ENCODE results near the gene RNF126.
A peak's percentile ranks its signal among the peaks of the same experiment; 100 is the strongest.

Gene RNF126

GRCh38 chr19:644363-644762 lies 18.7 kb downstream of the RNF126 start:
- TF ChIP-seq CTCF (IDR thresholded peaks at IDR 0.05): no peak
- DNase-seq (ENCODE audit: low spot score): no peak
- H3K4me3 ChIP-seq: no peak overlapping the region
- H3K27ac ChIP-seq: no peak overlapping the region

GRCh38 chr19:643736-644135 lies 19.3 kb downstream of the RNF126 start:
- Histone ChIP-seq H3K4me3 (no peak overlapping the region), H3K27ac (no peak overlapping the region)
- no peak for DNase-seq (ENCODE audit: low spot score)
- TF ChIP-seq CTCF (IDR thresholded peaks at IDR 0.05): no peak

- no peak for DNase-seq (ENCODE audit: low spot score)
- no peak for TF ChIP-seq CTCF (IDR thresholded peaks at IDR 0.05)
- Histone ChIP-seq H3K27ac (no peak overlapping the region), H3K4me3 (no peak overlapping the region)
Observed at GRCh38 chr19:642767-643727, 20.0 kb downstream of the RNF126 start.

- Histone ChIP-seq H3K27ac (no peak overlapping the region), H3K4me3 (no peak overlapping the region)
- DNase-seq (ENCODE audit: low spot score): no peak
- no peak for TF ChIP-seq CTCF (IDR thresholded peaks at IDR 0.05)
Observed at GRCh38 chr19:641702-642101, 21.3 kb downstream of the RNF126 start.

GRCh38 chr19:640606-641189 lies 22.3 kb downstream of the RNF126 start:
- TF ChIP-seq CTCF (IDR thresholded peaks at IDR 0.05): no peak
- Histone ChIP-seq H3K27ac (peak overlapping the region in 1 of 2 donors; percentile 2), H3K4me3 (peak overlapping the region; percentile 75)
- no peak for DNase-seq (ENCODE audit: low spot score)

GRCh38 chr19:640161-640558 lies 22.9 kb downstream of the RNF126 start:
- DNase-seq (ENCODE audit: low spot score): no peak
- Histone ChIP-seq H3K4me3 (peak overlapping the region; percentile 75), H3K27ac (peak overlapping the region; percentile 2 to 72)
- no peak for TF ChIP-seq CTCF (IDR thresholded peaks at IDR 0.05)
